GM21528 (cell line): Measurements from ENCODE around the gene IFT122.
A peak's percentile ranks its signal among the peaks of the same experiment; 100 is the strongest.
"Not testable (repeated sequence)": the region's sequence is repeated elsewhere in the genome, so short reads cannot be mapped to it uniquely, and the experiment has no call there.

Experiments
- ATAC-seq: cut with Tn5 transposase; IDR thresholded peaks from one replicate; pipeline ENCODE4 v1.9.1; 2021; ENCODE audit warnings: mild to moderate bottlenecking, moderate library complexity; ENCODE audit not compliant: unreplicated experiment, low FRiP score

Gene IFT122

GRCh38 chr3:129514110-129514509 is 74.1 kb downstream of the IFT122 start:
- no peak for ATAC-seq

- ATAC-seq, result no peak
These were observed 74.5 kb downstream of the IFT122 start for GRCh38 chr3:129514563-129514962.

- not testable (repeated sequence) for ATAC-seq
These were observed 75.2 kb downstream of the IFT122 start for GRCh38 chr3:129515108-129515820.

- not testable (repeated sequence) for ATAC-seq
These were observed 75.9 kb downstream of the IFT122 start for GRCh38 chr3:129515821-129516432.

GRCh38 chr3:129517516-129517915 is 77.5 kb downstream of the IFT122 start:
- ATAC-seq, result no peak

GRCh38 chr3:129518038-129518561 is 78.1 kb downstream of the IFT122 start:
- no peak for ATAC-seq

GRCh38 chr3:129518581-129518980 is 78.6 kb downstream of the IFT122 start:
- ATAC-seq, result no peak

DNA sequence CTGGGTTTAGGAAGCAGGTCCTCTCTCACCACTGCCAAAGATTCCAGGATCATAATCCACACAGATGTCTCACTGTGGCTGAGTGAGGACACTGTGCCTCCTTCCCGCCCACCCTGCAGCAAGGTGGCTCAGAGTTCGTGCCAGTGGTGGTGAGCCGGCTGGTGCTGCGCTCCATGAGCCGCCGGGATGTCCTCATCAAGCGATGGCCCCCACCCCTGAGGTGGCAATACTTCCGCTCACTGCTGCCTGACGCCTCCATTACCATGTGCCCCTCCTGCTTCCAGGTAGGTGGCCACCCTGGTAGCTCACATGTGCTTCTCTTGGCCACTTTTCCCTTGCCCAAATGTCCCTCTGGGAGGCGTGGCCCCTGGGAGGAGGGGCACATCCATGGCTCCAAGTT is 79.4 kb downstream of the IFT122 start:
- no peak for ATAC-seq

GRCh38 chr3:129519896-129520715 is 80.1 kb downstream of the IFT122 start:
- no peak for ATAC-seq

- no peak for ATAC-seq
These were observed 80.9 kb downstream of the IFT122 start for GRCh38 chr3:129520960-129521359.

GRCh38 chr3:129521611-129522010 is 81.6 kb downstream of the IFT122 start:
- no peak for ATAC-seq

DNA sequence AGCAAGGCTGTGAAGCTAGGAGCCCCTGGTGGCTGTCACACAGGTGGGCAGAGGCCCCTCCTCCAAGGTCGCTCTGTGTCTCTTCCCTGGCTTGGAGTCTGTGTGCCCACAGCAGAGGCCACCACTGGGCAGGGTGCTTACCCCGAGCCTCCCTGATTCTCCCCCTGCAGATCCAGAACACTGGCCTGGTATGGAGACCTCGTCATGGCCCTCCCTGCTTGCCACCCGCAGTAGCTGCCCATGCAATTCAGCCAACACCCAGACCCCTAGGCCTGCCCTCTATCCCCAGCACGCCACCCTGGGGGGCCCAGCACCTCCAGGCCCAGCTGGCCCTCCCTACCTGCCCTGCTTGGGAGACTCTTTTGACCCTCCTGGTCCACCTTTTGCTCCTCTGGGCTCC is 82.9 kb downstream of the IFT122 start:
- ATAC-seq, result no peak

DNA sequence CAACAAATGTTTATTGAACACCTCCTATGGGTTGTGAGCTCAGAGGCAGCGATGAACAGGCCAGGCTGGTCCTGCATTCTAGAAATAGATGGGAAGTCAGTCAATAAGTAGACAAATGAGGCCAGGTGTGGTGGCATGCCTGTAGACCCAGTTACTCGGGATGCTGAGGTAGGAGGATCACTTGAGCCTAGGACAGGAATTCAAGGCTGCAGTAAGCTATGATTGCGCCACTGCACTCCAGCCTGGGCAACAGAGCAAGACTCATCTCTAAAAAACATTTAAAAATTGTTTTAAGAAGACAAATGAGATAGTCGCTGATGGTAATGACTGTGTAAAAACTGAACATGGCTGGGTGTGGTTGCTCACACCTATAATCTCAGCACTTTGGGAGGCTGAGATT is 84.1 kb downstream of the IFT122 start:
- ATAC-seq, result no peak

GRCh38 chr3:129525341-129525968 is 85.4 kb downstream of the IFT122 start:
- no peak for ATAC-seq

- ATAC-seq, result peak; percentile 75
These were observed 86.3 kb downstream of the IFT122 start for GRCh38 chr3:129526121-129526900.

- no peak for ATAC-seq
These were observed 87.2 kb downstream of the IFT122 start for GRCh38 chr3:129527262-129527661.

- ATAC-seq, result no peak
These were observed 88.6 kb downstream of the IFT122 start, which contains the start of gene RHO for GRCh38 chr3:129528589-129529100. Gene RHO (plus strand): TSS chr3:129528639. CDS start chr3:129528734, 95 bp downstream.

DNA sequence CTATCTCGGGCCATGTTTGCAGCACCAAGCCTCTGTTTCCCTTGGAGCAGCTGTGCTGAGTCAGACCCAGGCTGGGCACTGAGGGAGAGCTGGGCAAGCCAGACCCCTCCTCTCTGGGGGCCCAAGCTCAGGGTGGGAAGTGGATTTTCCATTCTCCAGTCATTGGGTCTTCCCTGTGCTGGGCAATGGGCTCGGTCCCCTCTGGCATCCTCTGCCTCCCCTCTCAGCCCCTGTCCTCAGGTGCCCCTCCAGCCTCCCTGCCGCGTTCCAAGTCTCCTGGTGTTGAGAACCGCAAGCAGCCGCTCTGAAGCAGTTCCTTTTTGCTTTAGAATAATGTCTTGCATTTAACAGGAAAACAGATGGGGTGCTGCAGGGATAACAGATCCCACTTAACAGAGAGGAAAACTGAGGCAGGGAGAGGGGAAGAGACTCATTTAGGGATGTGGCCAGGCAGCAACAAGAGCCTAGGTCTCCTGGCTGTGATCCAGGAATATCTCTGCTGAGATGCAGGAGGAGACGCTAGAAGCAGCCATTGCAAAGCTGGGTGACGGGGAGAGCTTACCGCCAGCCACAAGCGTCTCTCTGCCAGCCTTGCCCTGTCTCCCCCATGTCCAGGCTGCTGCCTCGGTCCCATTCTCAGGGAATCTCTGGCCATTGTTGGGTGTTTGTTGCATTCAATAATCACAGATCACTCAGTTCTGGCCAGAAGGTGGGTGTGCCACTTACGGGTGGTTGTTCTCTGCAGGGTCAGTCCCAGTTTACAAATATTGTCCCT is 89.6 kb downstream of the IFT122 start:
- ATAC-seq, result no peak

DNA sequence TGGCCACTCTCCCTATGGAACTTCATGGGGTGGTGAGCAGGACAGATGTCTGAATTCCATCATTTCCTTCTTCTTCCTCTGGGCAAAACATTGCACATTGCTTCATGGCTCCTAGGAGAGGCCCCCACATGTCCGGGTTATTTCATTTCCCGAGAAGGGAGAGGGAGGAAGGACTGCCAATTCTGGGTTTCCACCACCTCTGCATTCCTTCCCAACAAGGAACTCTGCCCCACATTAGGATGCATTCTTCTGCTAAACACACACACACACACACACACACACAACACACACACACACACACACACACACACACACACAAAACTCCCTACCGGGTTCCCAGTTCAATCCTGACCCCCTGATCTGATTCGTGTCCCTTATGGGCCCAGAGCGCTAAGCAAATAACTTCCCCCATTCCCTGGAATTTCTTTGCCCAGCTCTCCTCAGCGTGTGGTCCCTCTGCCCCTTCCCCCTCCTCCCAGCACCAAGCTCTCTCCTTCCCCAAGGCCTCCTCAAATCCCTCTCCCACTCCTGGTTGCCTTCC is 90.3 kb downstream of the IFT122 start:
- ATAC-seq, result no peak
